ENCODE data around the gene SCPEP1. TPM values are rescaled to one million over a fixed set of nuclear protein-coding genes. Genes with fewer than 3 reads are reported as not detected.

The SCPEP1 gene
- 14.5 TPM for total RNA-seq
- polyA plus RNA-seq: 10 to 100 TPM; 18.9 to 24.9 (median 23.3) TPM

GRCh38 chr17:56977673-56978395, at the start of gene SCPEP1:
SCPEP1 (plus strand) TSS chr17:56978131; CDS start chr17:56978160, 29 bp downstream.
- Mint-ChIP-seq H3K27ac (peak within 1 kb of the TSS; percentile 91 to 94 (median 93)), H3K4me3 (peak within 1 kb of the TSS; percentile 92 to 99 (median 94)), H3K27me3 (peaks cover 35% of the 10 kb centered on the region), H3K36me3 (peaks cover 4% of the 10 kb centered on the region), H3K4me1 (peaks cover 9 to 28% (median 18%) of the 10 kb centered on the region in 4 donors), H3K9me3 (peaks cover 0 to 2% (median 0%) of the 10 kb centered on the region in 7 donors)
- H3K27me3 ChIP-seq (ENCODE audit: control insufficient read depth, insufficient read depth, low read length): peaks cover 3% of the 10 kb centered on the region
- ATAC-seq (ENCODE audit: low read depth in 2 of 2): peak; percentile 92 to 93
- DNase-seq: peak; percentile 76 to 82 (median 79)
- H3K4me1 ChIP-seq (ENCODE audit: control insufficient read depth, insufficient read depth, low read length, poor library complexity, severe bottlenecking): peaks cover 11% of the 10 kb centered on the region
- H3K27ac ChIP-seq (ENCODE audit: insufficient read depth, low read length, poor library complexity, severe bottlenecking): peak within 1 kb of the TSS; percentile 47
- H3K4me3 ChIP-seq (ENCODE audit: low read depth, low read length): peak within 1 kb of the TSS; percentile 90
- no peaks in the 10 kb centered on the region for H3K36me3 ChIP-seq (ENCODE audit: control insufficient read depth, insufficient read depth, low read length)
- no peaks in the 10 kb centered on the region for H3K9me3 ChIP-seq (ENCODE audit: control insufficient read depth in 2 of 2, low read length in 2 of 2)

- ATAC-seq (ENCODE audit: low read depth in 2 of 2) (no peak), DNase-seq (no peak)
- H3K27me3 ChIP-seq (ENCODE audit: control insufficient read depth, insufficient read depth, low read length): no peaks in the 10 kb centered on the region
- no peak overlapping the region for H3K27ac Mint-ChIP-seq
- no peak overlapping the region for H3K4me3 Mint-ChIP-seq
- no peaks in the 10 kb centered on the region for H3K4me1 Mint-ChIP-seq
- H3K9me3 ChIP-seq (ENCODE audit: control insufficient read depth in 2 of 2, low read length in 2 of 2): peaks cover 9 to 19% of the 10 kb centered on the region in 2 experiments
- no peak overlapping the region for H3K27ac ChIP-seq (ENCODE audit: insufficient read depth, low read length, poor library complexity, severe bottlenecking)
- H3K4me3 ChIP-seq (ENCODE audit: low read depth, low read length): no peak overlapping the region
- H3K27me3 Mint-ChIP-seq: peaks cover 18% of the 10 kb centered on the region
- H3K4me1 ChIP-seq (ENCODE audit: control insufficient read depth, insufficient read depth, low read length, poor library complexity, severe bottlenecking): no peaks in the 10 kb centered on the region
- peaks cover 3% of the 10 kb centered on the region for H3K36me3 Mint-ChIP-seq
- H3K9me3 Mint-ChIP-seq: peaks cover 0 to 12% (median 0%) of the 10 kb centered on the region in 7 donors
- H3K36me3 ChIP-seq (ENCODE audit: control insufficient read depth, insufficient read depth, low read length): no peaks in the 10 kb centered on the region
Observed at GRCh38 chr17:56928586-56928985, 49.3 kb upstream of the SCPEP1 start.

- no peak for DNase-seq
- H3K9me3 ChIP-seq (ENCODE audit: control insufficient read depth in 2 of 2, low read length in 2 of 2): peaks cover 9 to 19% of the 10 kb centered on the region in 2 experiments
- H3K36me3 Mint-ChIP-seq: peaks cover 10% of the 10 kb centered on the region
- no peak for ATAC-seq (ENCODE audit: low read depth in 2 of 2)
- H3K27ac ChIP-seq (ENCODE audit: insufficient read depth, low read length, poor library complexity, severe bottlenecking): no peak overlapping the region
- no peaks in the 10 kb centered on the region for H3K27me3 ChIP-seq (ENCODE audit: control insufficient read depth, insufficient read depth, low read length)
- H3K27ac Mint-ChIP-seq: no peak overlapping the region
- no peak overlapping the region for H3K4me3 ChIP-seq (ENCODE audit: low read depth, low read length)
- peaks cover 10% of the 10 kb centered on the region for H3K27me3 Mint-ChIP-seq
- H3K4me1 Mint-ChIP-seq: no peaks in the 10 kb centered on the region
- peaks cover 4% of the 10 kb centered on the region for H3K36me3 ChIP-seq (ENCODE audit: control insufficient read depth, insufficient read depth, low read length)
- H3K4me3 Mint-ChIP-seq: no peak overlapping the region
- H3K4me1 ChIP-seq (ENCODE audit: control insufficient read depth, insufficient read depth, low read length, poor library complexity, severe bottlenecking): no peaks in the 10 kb centered on the region
- H3K9me3 Mint-ChIP-seq: peaks cover 0 to 12% (median 0%) of the 10 kb centered on the region in 7 donors
Observed at GRCh38 chr17:56929362-56929969, 48.5 kb upstream of the SCPEP1 start.

- Histone ChIP-seq H3K36me3 (ENCODE audit: control insufficient read depth, insufficient read depth, low read length) (peaks cover 11% of the 10 kb centered on the region), H3K27me3 (ENCODE audit: control insufficient read depth, insufficient read depth, low read length) (no peaks in the 10 kb centered on the region), H3K9me3 (ENCODE audit: control insufficient read depth in 2 of 2, low read length in 2 of 2) (peaks cover 9 to 19% of the 10 kb centered on the region in 2 experiments), H3K4me3 (ENCODE audit: low read depth, low read length) (no peak overlapping the region), H3K27ac (ENCODE audit: insufficient read depth, low read length, poor library complexity, severe bottlenecking) (no peak overlapping the region), H3K4me1 (ENCODE audit: control insufficient read depth, insufficient read depth, low read length, poor library complexity, severe bottlenecking) (no peaks in the 10 kb centered on the region)
- H3K27me3 Mint-ChIP-seq: peaks cover 1% of the 10 kb centered on the region
- H3K4me1 Mint-ChIP-seq: no peaks in the 10 kb centered on the region
- no peak for ATAC-seq (ENCODE audit: low read depth in 2 of 2)
- peaks cover 0 to 12% (median 0%) of the 10 kb centered on the region in 7 donors for H3K9me3 Mint-ChIP-seq
- peaks cover 12% of the 10 kb centered on the region for H3K36me3 Mint-ChIP-seq
- no peak overlapping the region for H3K4me3 Mint-ChIP-seq
- DNase-seq: no peak
- H3K27ac Mint-ChIP-seq: no peak overlapping the region
Observed at GRCh38 chr17:56930739-56931337, 47.1 kb upstream of the SCPEP1 start.

GRCh38 chr17:56933151-56933745, 44.7 kb upstream of the SCPEP1 start:
- DNase-seq: no peak
- H3K4me3 Mint-ChIP-seq: no peak overlapping the region
- peaks cover 31% of the 10 kb centered on the region for H3K36me3 ChIP-seq (ENCODE audit: control insufficient read depth, insufficient read depth, low read length)
- H3K27me3 Mint-ChIP-seq: no peaks in the 10 kb centered on the region
- H3K27ac ChIP-seq (ENCODE audit: insufficient read depth, low read length, poor library complexity, severe bottlenecking): no peak overlapping the region
- H3K9me3 ChIP-seq (ENCODE audit: control insufficient read depth in 2 of 2, low read length in 2 of 2): peaks cover 9 to 19% of the 10 kb centered on the region in 2 experiments
- peaks cover 0 to 12% (median 0%) of the 10 kb centered on the region in 7 donors for H3K9me3 Mint-ChIP-seq
- H3K27ac Mint-ChIP-seq: peak overlapping the region in 1 of 3 donors; percentile 74
- peaks cover 24% of the 10 kb centered on the region for H3K36me3 Mint-ChIP-seq
- peaks cover 0 to 4% (median 0%) of the 10 kb centered on the region in 4 donors for H3K4me1 Mint-ChIP-seq
- no peak for ATAC-seq (ENCODE audit: low read depth in 2 of 2)
- H3K27me3 ChIP-seq (ENCODE audit: control insufficient read depth, insufficient read depth, low read length): no peaks in the 10 kb centered on the region
- no peaks in the 10 kb centered on the region for H3K4me1 ChIP-seq (ENCODE audit: control insufficient read depth, insufficient read depth, low read length, poor library complexity, severe bottlenecking)
- no peak overlapping the region for H3K4me3 ChIP-seq (ENCODE audit: low read depth, low read length)

- H3K27me3 ChIP-seq (ENCODE audit: control insufficient read depth, insufficient read depth, low read length): no peaks in the 10 kb centered on the region
- H3K36me3 ChIP-seq (ENCODE audit: control insufficient read depth, insufficient read depth, low read length): peaks cover 37% of the 10 kb centered on the region
- H3K4me1 ChIP-seq (ENCODE audit: control insufficient read depth, insufficient read depth, low read length, poor library complexity, severe bottlenecking): no peaks in the 10 kb centered on the region
- H3K27ac ChIP-seq (ENCODE audit: insufficient read depth, low read length, poor library complexity, severe bottlenecking): no peak overlapping the region
- DNase-seq: no peak
- Mint-ChIP-seq H3K36me3 (peaks cover 29% of the 10 kb centered on the region), H3K4me1 (peaks cover 0 to 4% (median 0%) of the 10 kb centered on the region in 4 donors), H3K4me3 (no peak overlapping the region), H3K27ac (peak overlapping the region in 1 of 3 donors; percentile 74), H3K27me3 (no peaks in the 10 kb centered on the region), H3K9me3 (peaks cover 0 to 12% (median 0%) of the 10 kb centered on the region in 7 donors)
- H3K9me3 ChIP-seq (ENCODE audit: control insufficient read depth in 2 of 2, low read length in 2 of 2): peaks cover 9 to 19% of the 10 kb centered on the region in 2 experiments
- H3K4me3 ChIP-seq (ENCODE audit: low read depth, low read length): no peak overlapping the region
- ATAC-seq (ENCODE audit: low read depth in 2 of 2): no peak
Observed at GRCh38 chr17:56933868-56934267, 44.1 kb upstream of the SCPEP1 start.

- no peak for DNase-seq
- Histone ChIP-seq H3K4me1 (ENCODE audit: control insufficient read depth, insufficient read depth, low read length, poor library complexity, severe bottlenecking) (no peaks in the 10 kb centered on the region), H3K36me3 (ENCODE audit: control insufficient read depth, insufficient read depth, low read length) (peaks cover 41% of the 10 kb centered on the region), H3K9me3 (ENCODE audit: control insufficient read depth in 2 of 2, low read length in 2 of 2) (peaks cover 9 to 15% of the 10 kb centered on the region in 2 experiments), H3K4me3 (ENCODE audit: low read depth, low read length) (no peak overlapping the region), H3K27ac (ENCODE audit: insufficient read depth, low read length, poor library complexity, severe bottlenecking) (no peak overlapping the region), H3K27me3 (ENCODE audit: control insufficient read depth, insufficient read depth, low read length) (no peaks in the 10 kb centered on the region)
- no peaks in the 10 kb centered on the region for H3K27me3 Mint-ChIP-seq
- peaks cover 31% of the 10 kb centered on the region for H3K36me3 Mint-ChIP-seq
- no peak overlapping the region for H3K4me3 Mint-ChIP-seq
- no peak overlapping the region for H3K27ac Mint-ChIP-seq
- H3K4me1 Mint-ChIP-seq: peaks cover 0 to 4% (median 0%) of the 10 kb centered on the region in 4 donors
- H3K9me3 Mint-ChIP-seq: peaks cover 0 to 12% (median 0%) of the 10 kb centered on the region in 7 donors
- no peak for ATAC-seq (ENCODE audit: low read depth in 2 of 2)
Observed at GRCh38 chr17:56934280-56934679, 43.7 kb upstream of the SCPEP1 start.

Data from CD4-positive, CD25-positive, alpha-beta regulatory T cell (primary cell).